Raji (cell line): ENCODE results near the gene SRCIN1.

ENCODE experiments used
- POLR2A ChIP-seq: IDR thresholded peaks from 2 replicates; pipeline ENCODE4 v1.6.1; 2011; ENCODE audit warnings: low read depth, low read length, control low read depth; ENCODE audit not compliant: insufficient read depth

The SRCIN1 gene

GRCh38 chr17:38590988-38591758, 14.6 kb downstream of the SRCIN1 start:
- no peak for TF ChIP-seq POLR2A

- TF ChIP-seq POLR2A, result no peak
These were observed 16.2 kb downstream of the SRCIN1 start for GRCh38 chr17:38589462-38590114.

- TF ChIP-seq POLR2A, result no peak
These were observed 17.0 kb downstream of the SRCIN1 start for GRCh38 chr17:38588788-38589174.

GRCh38 chr17:38587947-38588787, 17.6 kb downstream of the SRCIN1 start:
- no peak for TF ChIP-seq POLR2A

GRCh38 chr17:38587203-38587602, 18.5 kb downstream of the SRCIN1 start:
- no peak for TF ChIP-seq POLR2A

GRCh38 chr17:38586788-38587187, 19.0 kb downstream of the SRCIN1 start:
- no peak for TF ChIP-seq POLR2A

- no peak for TF ChIP-seq POLR2A
These were observed 19.7 kb downstream of the SRCIN1 start for GRCh38 chr17:38585918-38586529.

- TF ChIP-seq POLR2A, result no peak
These were observed 20.5 kb downstream of the SRCIN1 start for GRCh38 chr17:38585056-38585917.

GRCh38 chr17:38584350-38584925, 21.3 kb downstream of the SRCIN1 start:
- 0 out of 2 replicates have a peak, but pooled peaks have one; percentile 11 for TF ChIP-seq POLR2A

- no peak for TF ChIP-seq POLR2A
These were observed 21.9 kb downstream of the SRCIN1 start for GRCh38 chr17:38583828-38584349.

- no peak for TF ChIP-seq POLR2A
These were observed 22.6 kb downstream of the SRCIN1 start for GRCh38 chr17:38583176-38583575.

- no peak for TF ChIP-seq POLR2A
These were observed 23.7 kb downstream of the SRCIN1 start for GRCh38 chr17:38582069-38582468.

- TF ChIP-seq POLR2A, result no peak
These were observed 25.8 kb downstream of the SRCIN1 start for GRCh38 chr17:38579934-38580333.

- no peak for TF ChIP-seq POLR2A
These were observed 26.7 kb downstream of the SRCIN1 start for GRCh38 chr17:38579083-38579480.
